Prostate gland (tissue), 2 donors: Measurements from ENCODE around the gene ASB9. TPM values are rescaled to one million over a fixed set of nuclear protein-coding genes. Genes with fewer than 3 reads are reported as not detected.

Experiments used
- DNase-seq: peaks from one replicate; pipeline ENCODE4 v3.0.0-alpha.2; 2019; ENCODE audit warnings: low spot score
- H3K27ac ChIP-seq, 2 donors: fragments of 200-600 bp; sonication (generic); 2 replicates each; pipeline ENCODE4 v1.5.1; 2017 to 2019
- H3K27me3 ChIP-seq: fragments of 200-600 bp; sonication (generic); replicated peaks from 2 replicates; pipeline ENCODE4 v1.5.1; 2019; ENCODE audit not compliant: insufficient read depth
- H3K36me3 ChIP-seq, 2 donors: fragments of 200-600 bp; sonication (generic); 1 replicate in 1 of 2; 2 replicates in 1 of 2; pipeline versions ENCODE4 v1.5.1 to v1.8.1; 2017 to 2019
- H3K4me1 ChIP-seq: fragments of 200-600 bp; sonication (generic); replicated peaks from 2 replicates; pipeline ENCODE4 v1.5.1; 2019
- H3K4me3 ChIP-seq, 2 donors: fragments of 200-600 bp; sonication (generic); 2 replicates each; pipeline ENCODE4 v1.5.1; 2017 to 2019
- H3K9me3 ChIP-seq: fragments of 200-600 bp; sonication (generic); 2 replicates; pipeline ENCODE4 v1.5.1; 2017
- CTCF ChIP-seq, 4 experiments: fragments of 200-600 bp in 2 of 4; fragments of 450-650 bp in 2 of 4; sonication (generic) in 2 of 4; IDR thresholded peaks; 1 replicate in 3 of 4; 2 replicates in 1 of 4; pipeline ENCODE4 v1.5.1; 2016 to 2019; ENCODE audit warnings: antibody characterized with exemption in 4 of 4, mild to moderate bottlenecking in 2 of 4, moderate library complexity in 2 of 4
- POLR2A ChIP-seq: fragments of 450-650 bp; IDR thresholded peaks from one replicate; pipeline ENCODE4 v1.6.1; 2016; ENCODE audit warnings: antibody characterized with exemption, mild to moderate bottlenecking
- POLR2AphosphoS5 ChIP-seq: sonication (generic); formaldehyde crosslinking; IDR thresholded peaks from one replicate; pipeline ENCODE4 v1.6.1; 2017; ENCODE audit warnings: antibody characterized with exemption
- WGBS: methylation state at CpG from one replicate; pipeline ENCODE4 v1.1.5; 2018; 5-methylcytosine and 5-hydroxymethylcytosine counted together
- intact Hi-C: fragments of 100-400 bp; cut with DNase I; formaldehyde crosslinking; loops from one replicate; pipeline ENCODE4 v1.14.2; 2022
- total RNA-seq, 2 donors: library from RNA; depleted of rRNA; stranded (reverse); fragments of >200 nt; gene quantifications; one replicate each; pipeline ENCODE4 v1.1.0, GENCODE V29; 2016

Gene ASB9
- total RNA-seq, 2 donors from 2014 or later: 1.8 to 62.1 TPM

DNA sequence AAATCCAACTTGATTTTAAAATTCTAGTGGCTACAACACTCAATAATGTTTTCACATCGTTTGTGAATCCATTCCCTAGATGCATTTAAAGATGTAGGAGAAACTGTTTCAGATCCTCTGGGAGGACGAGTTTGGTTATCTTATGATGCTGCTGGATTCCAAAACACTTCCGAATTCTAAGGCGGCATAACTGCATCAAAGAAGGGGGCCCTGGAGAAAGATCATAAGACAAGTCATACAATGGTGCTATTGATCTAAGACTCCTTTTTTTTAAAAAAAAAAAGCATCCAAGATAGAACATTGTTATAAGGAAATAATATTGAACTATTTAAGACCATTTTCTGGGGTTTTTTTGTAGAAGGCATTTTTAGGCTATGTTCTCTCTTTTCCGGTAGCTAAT, 25.5 kb downstream of the ASB9 start:
- Histone ChIP-seq H3K27ac (no peak overlapping the region), H3K27me3 (no peaks in the 10 kb centered on the region), H3K4me1 (no peaks in the 10 kb centered on the region), H3K36me3 (no peaks in the 10 kb centered on the region), H3K4me3 (no peak overlapping the region), H3K9me3 (no peaks in the 10 kb centered on the region)
- no peak for DNase-seq
- intact Hi-C loops: loop anchor here (5.0 kb wide), 1 partner anchor 1202 kb away; no protein-coding TSS in a partner anchor
- TF ChIP-seq POLR2AphosphoS5 (no peak), CTCF (IDR thresholded peaks at IDR 0.05) (no peak), POLR2A (no peak)
- 75% methylated on average over 5 of the region's 5 CpGs for WGBS

DNA sequence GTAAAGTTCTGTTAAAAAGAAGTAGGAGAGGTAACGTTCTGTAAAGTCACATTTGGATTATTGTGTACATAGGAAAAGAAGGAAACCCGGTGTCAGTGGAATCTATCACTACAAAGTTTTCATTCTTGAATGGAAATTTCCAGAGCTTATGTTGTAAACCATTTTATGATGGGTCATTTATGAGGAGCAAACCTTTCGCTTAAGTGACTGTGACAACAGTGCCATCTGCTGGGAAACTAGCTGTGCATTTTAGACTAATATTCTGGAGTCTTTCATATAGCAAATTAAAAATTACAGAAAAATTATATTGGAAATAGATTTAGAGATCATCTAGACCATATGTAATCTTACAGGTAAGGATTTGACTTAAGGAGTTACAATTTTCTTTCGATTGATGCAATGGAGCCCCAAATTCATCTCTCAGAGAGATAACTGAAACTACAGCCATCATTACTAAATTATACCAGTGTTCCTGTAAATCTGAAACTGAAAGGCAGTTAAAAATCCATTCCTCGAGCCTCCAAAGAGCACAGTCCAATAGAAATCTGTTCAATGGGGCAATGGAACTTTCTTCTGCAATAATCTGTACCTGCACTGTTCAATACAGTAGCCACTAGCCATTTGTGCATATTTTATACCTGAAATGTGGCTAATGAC, 26.9 kb downstream of the ASB9 start:
- Histone ChIP-seq H3K9me3 (no peaks in the 10 kb centered on the region), H3K27me3 (no peaks in the 10 kb centered on the region), H3K4me1 (no peaks in the 10 kb centered on the region), H3K4me3 (no peak overlapping the region), H3K36me3 (no peaks in the 10 kb centered on the region), H3K27ac (no peak overlapping the region)
- TF ChIP-seq POLR2AphosphoS5 (peak; percentile 31), CTCF (IDR thresholded peaks at IDR 0.05) (peak in 3 of 4 experiments; percentile 33 to 58 (median 53)), POLR2A (no peak)
- DNase-seq: peak; percentile 5
- intact Hi-C loops: loop anchor here (5.0 kb wide), 1 partner anchor 1201 kb away; no protein-coding TSS in a partner anchor
- WGBS: 5% methylated on average over 5 of the region's 5 CpGs

DNA sequence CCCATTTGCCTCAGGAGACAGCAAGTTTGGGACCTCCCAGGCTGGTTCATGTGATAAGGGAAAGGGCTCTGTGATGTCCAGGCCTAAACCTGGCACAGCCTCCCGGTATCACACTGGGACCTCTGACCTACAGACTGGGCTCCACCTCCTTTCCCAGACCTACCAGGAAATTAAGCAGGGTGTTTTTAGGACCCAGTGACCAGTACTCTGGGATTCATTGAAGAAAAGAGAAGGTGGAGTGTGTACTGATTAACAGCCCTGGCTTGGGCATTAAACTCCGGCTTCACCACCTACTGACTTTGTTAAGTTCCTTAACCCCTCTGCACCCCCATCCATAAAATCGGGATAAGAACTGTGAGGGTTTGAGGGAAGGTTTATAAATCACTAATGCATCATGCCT, 28.6 kb downstream of the ASB9 start:
- Histone ChIP-seq H3K36me3 (no peaks in the 10 kb centered on the region), H3K27me3 (no peaks in the 10 kb centered on the region), H3K4me3 (no peak overlapping the region), H3K27ac (no peak overlapping the region), H3K9me3 (no peaks in the 10 kb centered on the region), H3K4me1 (no peaks in the 10 kb centered on the region)
- no peak for TF ChIP-seq POLR2A
- TF ChIP-seq POLR2AphosphoS5: no peak
- no peak for TF ChIP-seq CTCF (IDR thresholded peaks at IDR 0.05)
- intact Hi-C loops: loop anchor here (5.0 kb wide), 1 partner anchor 1199 kb away; no protein-coding TSS in a partner anchor
- DNase-seq: no peak
- WGBS: 47% methylated on average over 3 of the region's 3 CpGs

DNA sequence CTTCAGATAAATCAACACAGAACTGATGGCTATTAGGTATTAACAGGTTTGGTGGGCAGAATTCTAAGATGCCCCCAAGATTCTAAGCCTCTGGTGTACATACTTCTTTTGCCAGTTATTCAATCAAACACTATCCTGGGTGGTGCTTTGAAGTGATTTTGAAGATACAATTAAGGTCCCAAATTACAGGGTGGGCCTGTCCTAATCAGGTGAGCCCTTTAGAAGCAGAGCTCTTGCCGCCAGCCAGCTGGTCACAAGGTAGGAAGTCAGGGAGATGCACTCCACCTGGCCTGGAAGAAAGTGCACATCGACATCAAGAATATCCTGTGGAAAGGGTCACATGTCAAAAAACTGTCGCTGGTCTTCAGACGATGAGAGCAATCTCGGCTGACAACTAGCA, 29.5 kb downstream of the ASB9 start:
- WGBS: 98% methylated on average over 4 of the region's 5 CpGs

More for the DNA sequence above, 29.5 kb downstream of the ASB9 start:
- Histone ChIP-seq H3K9me3 (no peaks in the 10 kb centered on the region), H3K36me3 (no peaks in the 10 kb centered on the region), H3K27ac (no peak overlapping the region), H3K4me1 (no peaks in the 10 kb centered on the region), H3K4me3 (no peak overlapping the region), H3K27me3 (no peaks in the 10 kb centered on the region)
- intact Hi-C loops: loop anchor here (5.0 kb wide), 1 partner anchor 1198 kb away; no protein-coding TSS in a partner anchor
- DNase-seq: no peak
- TF ChIP-seq POLR2A: no peak
- no peak for TF ChIP-seq CTCF (IDR thresholded peaks at IDR 0.05)
- TF ChIP-seq POLR2AphosphoS5: no peak
